ENCODE data around the gene PRKD1.

The PRKD1 gene

GRCh38 chr14:29800961-29801360 lies 126.7 kb downstream of the PRKD1 start:
- TF ChIP-seq CTCF (IDR thresholded peaks at IDR 0.05; ENCODE audit: low read depth, low read length, missing control alignments), result peak; percentile 49

GRCh38 chr14:29799464-29800095 lies 128.1 kb downstream of the PRKD1 start:
- Histone ChIP-seq H3K4me3 (ENCODE audit: low read depth, low read length) (no peak overlapping the region), H3K27me3 (replicated peaks) (no peaks in the 10 kb centered on the region), H3K36me3 (replicated peaks) (no peaks in the 10 kb centered on the region), H3K27ac (no peak overlapping the region)
- no peak for TF ChIP-seq CTCF (IDR thresholded peaks at IDR 0.05; ENCODE audit: low read depth, low read length, missing control alignments)
- DNase-seq, result no peak
- in situ Hi-C loops (cut with HindIII; ENCODE audit: low pct_ligation_motif_present, low sequenced_read_pairs), result no loop called here

More at GRCh38 chr14:29800961-29801360, 126.7 kb downstream of the PRKD1 start:
- Histone ChIP-seq H3K4me3 (ENCODE audit: low read depth, low read length) (no peak overlapping the region), H3K27me3 (replicated peaks) (no peaks in the 10 kb centered on the region), H3K27ac (no peak overlapping the region), H3K36me3 (replicated peaks) (no peaks in the 10 kb centered on the region)
- in situ Hi-C loops (cut with HindIII; ENCODE audit: low pct_ligation_motif_present, low sequenced_read_pairs), result no loop called here
- no peak for DNase-seq

GRCh38 chr14:29798811-29799210 lies 128.8 kb downstream of the PRKD1 start:
- Histone ChIP-seq H3K27me3 (replicated peaks) (no peaks in the 10 kb centered on the region), H3K36me3 (replicated peaks) (no peaks in the 10 kb centered on the region), H3K27ac (no peak overlapping the region), H3K4me3 (ENCODE audit: low read depth, low read length) (no peak overlapping the region)
- no peak for TF ChIP-seq CTCF (IDR thresholded peaks at IDR 0.05; ENCODE audit: low read depth, low read length, missing control alignments)
- no peak for DNase-seq
- in situ Hi-C loops (cut with HindIII; ENCODE audit: low pct_ligation_motif_present, low sequenced_read_pairs), result no loop called here

GRCh38 chr14:29798108-29798663 lies 129.5 kb downstream of the PRKD1 start:
- no peak for TF ChIP-seq CTCF (IDR thresholded peaks at IDR 0.05; ENCODE audit: low read depth, low read length, missing control alignments)
- H3K4me3 ChIP-seq (ENCODE audit: low read depth, low read length), result no peak overlapping the region
- DNase-seq, result no peak
- H3K27ac ChIP-seq, result no peak overlapping the region
- in situ Hi-C loops (cut with HindIII; ENCODE audit: low pct_ligation_motif_present, low sequenced_read_pairs), result no loop called here
- H3K27me3 ChIP-seq (replicated peaks), result no peaks in the 10 kb centered on the region
- no peaks in the 10 kb centered on the region for H3K36me3 ChIP-seq (replicated peaks)

- no peak for TF ChIP-seq CTCF (IDR thresholded peaks at IDR 0.05; ENCODE audit: low read depth, low read length, missing control alignments)
- Histone ChIP-seq H3K4me3 (ENCODE audit: low read depth, low read length) (no peak overlapping the region), H3K36me3 (replicated peaks) (no peaks in the 10 kb centered on the region), H3K27ac (no peak overlapping the region), H3K27me3 (replicated peaks) (no peaks in the 10 kb centered on the region)
- DNase-seq, result no peak
- in situ Hi-C loops (cut with HindIII; ENCODE audit: low pct_ligation_motif_present, low sequenced_read_pairs), result no loop called here
Observed at GRCh38 chr14:29796853-29797252, 130.8 kb downstream of the PRKD1 start.

GRCh38 chr14:29789475-29789874 lies 138.2 kb downstream of the PRKD1 start:
- Histone ChIP-seq H3K27ac (no peak overlapping the region), H3K27me3 (replicated peaks) (no peaks in the 10 kb centered on the region), H3K4me3 (ENCODE audit: low read depth, low read length) (no peak overlapping the region), H3K36me3 (replicated peaks) (no peaks in the 10 kb centered on the region)
- no peak for TF ChIP-seq CTCF (IDR thresholded peaks at IDR 0.05; ENCODE audit: low read depth, low read length, missing control alignments)
- no peak for DNase-seq
- in situ Hi-C loops (cut with HindIII; ENCODE audit: low pct_ligation_motif_present, low sequenced_read_pairs), result no loop called here
